Calu3 (cell line): Measurements from ENCODE around the gene PRDM7. TPM values are rescaled to one million over a fixed set of nuclear protein-coding genes. Genes with fewer than 3 reads are reported as not detected.
A peak's percentile ranks its signal among the peaks of the same experiment; 100 is the strongest.

Experiments
- BruUV-seq: library from RNA; stranded (reverse); fragments of 400-500 nt; replicated peaks from 2 replicates; lab custom pipeline; 2021; lab: Mats Ljungman, UMichigan
- CTCF ChIA-PET: fragments of 300-600 bp; sonication (Branson Sonifier 250); formaldehyde crosslinking; loops from one replicate; lab custom pipeline; 2022; ENCODE audit warnings: antibody characterized with exemption; lab: Charles Lee
- DNase-seq: peaks from one replicate; pipeline ENCODE4 v3.0.0; 2022
- H3K27ac Mint-ChIP-seq: one replicate; pipeline ENCODE4 v1.8.0; 2022; ENCODE audit warnings: mixed read lengths; ENCODE audit not compliant: unreplicated experiment
- H3K27me3 Mint-ChIP-seq: one replicate; pipeline ENCODE4 v1.8.0; 2022; ENCODE audit warnings: mixed read lengths; ENCODE audit not compliant: unreplicated experiment
- H3K36me3 Mint-ChIP-seq: one replicate; pipeline ENCODE4 v1.8.0; 2022; ENCODE audit warnings: mild to moderate bottlenecking, moderate library complexity, mixed read lengths; ENCODE audit not compliant: insufficient read depth, unreplicated experiment
- H3K4me1 Mint-ChIP-seq: one replicate; pipeline ENCODE4 v1.8.0; 2022; ENCODE audit warnings: mild to moderate bottlenecking, low read depth, mixed read lengths; ENCODE audit not compliant: unreplicated experiment
- H3K4me3 Mint-ChIP-seq: one replicate; pipeline ENCODE4 v1.8.0; 2022; ENCODE audit warnings: mild to moderate bottlenecking, low read depth, moderate library complexity, mixed read lengths; ENCODE audit not compliant: unreplicated experiment
- H3K9me3 Mint-ChIP-seq: one replicate; pipeline ENCODE4 v1.8.0; 2022; ENCODE audit warnings: low read depth, mixed read lengths; ENCODE audit not compliant: unreplicated experiment
- intact Hi-C: fragments of 100-400 bp; cut with micrococcal nuclease; formaldehyde crosslinking; loops from one replicate; pipeline ENCODE4 v1.10.0; 2022; ENCODE audit not compliant: unreplicated experiment
- total RNA-seq: library from RNA; stranded (reverse); gene quantifications from 2 replicates; pipeline ENCODE4 v1.2.3, GENCODE V29; 2022
- TF ChIP-seq, protein P1 (sequence below): fragments of 200-600 bp; IDR thresholded peaks from one replicate; pipeline ENCODE4 v1.8.0; 2022; ENCODE audit warnings: antibody characterized with exemption; ENCODE audit not compliant: unreplicated experiment

Gene PRDM7
- total RNA-seq, 1 experiment from 2014 or later: not detected

DNA sequence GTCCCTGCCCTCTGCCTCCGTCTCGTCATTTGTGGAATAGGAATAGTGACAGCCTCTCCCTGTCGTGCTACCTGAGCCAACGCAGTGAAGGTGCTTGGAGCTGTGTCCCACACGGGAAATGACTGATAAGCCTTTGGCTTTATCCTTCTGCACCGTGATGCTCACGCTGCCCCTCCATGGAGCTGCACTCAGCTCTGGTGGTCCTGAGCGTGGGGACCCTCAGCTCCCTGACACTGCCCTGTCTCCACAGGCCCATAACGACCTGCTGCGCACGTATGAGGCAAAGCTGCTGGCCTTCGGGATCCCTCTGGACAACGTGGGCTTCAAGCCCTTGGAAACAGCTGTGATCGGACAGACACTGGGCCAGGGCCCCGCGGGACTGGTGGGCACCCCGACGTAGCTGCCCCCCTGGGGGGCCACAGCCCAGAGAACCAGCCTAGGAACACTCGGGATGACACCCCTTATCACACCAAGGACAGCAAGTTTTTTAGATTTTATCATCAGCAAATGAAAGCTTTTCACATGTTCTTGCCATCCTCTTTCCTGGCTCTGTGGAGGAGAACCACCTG, 34.1 kb downstream of the PRDM7 start:
- Mint-ChIP-seq H3K27ac (no peak overlapping the region), H3K36me3 (peaks cover 56% of the 10 kb centered on the region), H3K4me1 (peaks cover 30% of the 10 kb centered on the region), H3K9me3 (no peaks in the 10 kb centered on the region), H3K27me3 (no peaks in the 10 kb centered on the region), H3K4me3 (peak overlapping the region; percentile 38)
- CTCF ChIA-PET: no interaction called here
- BruUV-seq: no TSS peak
- intact Hi-C loops: no loop called here
- TF ChIP-seq, protein P1, sequence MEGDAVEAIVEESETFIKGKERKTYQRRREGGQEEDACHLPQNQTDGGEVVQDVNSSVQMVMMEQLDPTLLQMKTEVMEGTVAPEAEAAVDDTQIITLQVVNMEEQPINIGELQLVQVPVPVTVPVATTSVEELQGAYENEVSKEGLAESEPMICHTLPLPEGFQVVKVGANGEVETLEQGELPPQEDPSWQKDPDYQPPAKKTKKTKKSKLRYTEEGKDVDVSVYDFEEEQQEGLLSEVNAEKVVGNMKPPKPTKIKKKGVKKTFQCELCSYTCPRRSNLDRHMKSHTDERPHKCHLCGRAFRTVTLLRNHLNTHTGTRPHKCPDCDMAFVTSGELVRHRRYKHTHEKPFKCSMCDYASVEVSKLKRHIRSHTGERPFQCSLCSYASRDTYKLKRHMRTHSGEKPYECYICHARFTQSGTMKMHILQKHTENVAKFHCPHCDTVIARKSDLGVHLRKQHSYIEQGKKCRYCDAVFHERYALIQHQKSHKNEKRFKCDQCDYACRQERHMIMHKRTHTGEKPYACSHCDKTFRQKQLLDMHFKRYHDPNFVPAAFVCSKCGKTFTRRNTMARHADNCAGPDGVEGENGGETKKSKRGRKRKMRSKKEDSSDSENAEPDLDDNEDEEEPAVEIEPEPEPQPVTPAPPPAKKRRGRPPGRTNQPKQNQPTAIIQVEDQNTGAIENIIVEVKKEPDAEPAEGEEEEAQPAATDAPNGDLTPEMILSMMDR: no peak
- no peak for DNase-seq

DNA sequence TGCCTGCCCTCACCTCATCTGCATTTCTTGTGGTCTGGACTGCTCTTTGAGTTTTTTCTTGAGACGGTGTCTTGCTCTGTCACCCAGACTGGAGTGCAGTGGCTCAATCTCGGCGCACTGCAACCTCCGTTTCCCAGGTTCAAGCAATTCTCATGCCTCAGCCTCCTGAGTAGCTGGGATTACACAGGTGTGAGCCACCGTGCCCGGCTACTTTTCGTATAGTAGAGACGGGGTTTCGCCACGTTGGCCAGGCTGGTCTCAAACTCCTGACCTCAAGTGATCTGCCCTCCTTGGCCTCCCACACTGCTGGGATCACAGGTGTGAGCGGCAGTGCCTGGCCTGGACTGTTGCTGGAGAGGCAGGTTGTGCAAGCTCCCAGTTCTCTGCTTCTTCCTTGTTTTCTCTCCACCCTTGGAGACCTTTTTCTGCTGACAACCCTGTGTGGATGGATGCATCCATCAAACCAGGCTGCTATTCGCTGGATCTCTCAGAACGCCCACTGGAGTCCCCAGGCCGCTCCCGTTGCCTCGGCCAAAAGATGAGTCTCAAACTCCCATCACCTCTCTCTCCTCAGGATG, 35.1 kb downstream of the PRDM7 start:
- no peak for DNase-seq
- no peaks in the 10 kb centered on the region for H3K9me3 Mint-ChIP-seq
- no peak overlapping the region for H3K4me3 Mint-ChIP-seq
- H3K4me1 Mint-ChIP-seq: peaks cover 30% of the 10 kb centered on the region
- CTCF ChIA-PET: no interaction called here
- H3K36me3 Mint-ChIP-seq: peaks cover 53% of the 10 kb centered on the region
- TF ChIP-seq, protein P1: no peak
- no peaks in the 10 kb centered on the region for H3K27me3 Mint-ChIP-seq
- no TSS peak for BruUV-seq
- intact Hi-C loops: no loop called here
- H3K27ac Mint-ChIP-seq: no peak overlapping the region

DNA sequence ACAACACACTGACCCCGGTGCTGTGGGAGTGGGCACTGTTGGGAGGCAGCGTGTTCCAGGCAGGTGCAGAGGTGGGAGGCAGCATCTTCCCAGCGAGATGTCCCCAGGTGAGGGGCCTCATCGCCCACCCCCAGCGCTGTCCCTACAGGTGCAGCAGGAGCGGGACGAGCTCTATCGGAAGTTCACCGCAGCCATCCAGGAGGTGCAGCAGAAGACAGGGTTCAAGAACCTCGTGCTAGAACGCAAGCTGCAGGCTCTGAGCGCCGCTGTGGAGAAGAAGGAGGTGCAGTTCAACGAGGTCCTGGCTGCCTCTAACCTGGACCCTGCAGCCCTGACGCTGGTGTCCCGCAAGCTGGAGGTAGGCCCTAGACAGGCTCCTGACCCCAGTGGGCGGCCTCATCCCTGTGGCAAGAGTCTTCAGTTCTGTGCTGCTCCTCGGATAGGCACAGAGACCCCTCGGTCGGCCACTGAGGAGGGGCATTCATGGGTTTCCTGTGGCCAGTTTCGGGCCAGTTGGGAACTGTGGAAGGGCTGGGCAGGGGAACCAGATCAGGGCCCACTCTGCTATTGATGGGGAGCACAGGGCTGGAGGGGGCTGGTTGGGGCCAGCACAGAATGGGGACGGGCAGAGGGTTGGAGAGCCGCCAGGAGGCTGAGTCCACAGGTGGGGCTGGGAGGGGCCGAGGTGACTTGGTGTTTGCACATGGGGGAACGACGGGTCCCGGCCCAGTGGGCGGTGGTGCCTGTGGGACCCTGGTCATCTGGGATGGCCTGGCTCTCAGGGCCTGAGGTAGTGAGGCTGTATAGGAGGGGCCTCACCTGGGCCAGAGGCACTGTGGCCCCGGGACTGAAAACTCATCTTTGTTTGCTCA, 36.7 kb downstream of the PRDM7 start:
- CTCF ChIA-PET: no interaction called here
- DNase-seq: no peak
- intact Hi-C loops: no loop called here
- H3K9me3 Mint-ChIP-seq: no peaks in the 10 kb centered on the region
- H3K36me3 Mint-ChIP-seq: peaks cover 52% of the 10 kb centered on the region
- TF ChIP-seq, protein P1: no peak
- no peak overlapping the region for H3K4me3 Mint-ChIP-seq
- no TSS peak for BruUV-seq
- no peaks in the 10 kb centered on the region for H3K27me3 Mint-ChIP-seq
- peaks cover 30% of the 10 kb centered on the region for H3K4me1 Mint-ChIP-seq
- no peak overlapping the region for H3K27ac Mint-ChIP-seq

DNA sequence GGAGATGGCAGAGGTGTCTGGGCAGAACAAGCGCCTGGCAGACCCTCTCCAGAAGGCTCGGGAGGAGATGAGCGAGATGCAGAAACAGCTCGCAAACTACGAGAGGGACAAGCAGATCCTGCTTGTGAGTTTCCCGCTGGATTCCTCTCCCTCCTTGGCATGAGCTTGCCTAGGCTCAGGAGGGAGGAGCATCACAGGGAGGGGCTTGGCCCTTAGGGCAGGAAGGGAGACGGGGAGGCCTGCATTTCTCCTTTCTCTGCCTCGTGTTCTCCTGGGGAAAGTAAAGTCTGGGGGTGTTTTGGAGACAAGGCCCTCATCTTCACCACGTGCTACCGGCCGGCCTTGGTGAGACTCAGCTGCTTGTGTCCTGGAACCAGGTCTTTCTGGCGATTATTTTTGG, 39.9 kb downstream of the PRDM7 start:
- no peak overlapping the region for H3K27ac Mint-ChIP-seq
- H3K4me1 Mint-ChIP-seq: peaks cover 5% of the 10 kb centered on the region
- no TSS peak for BruUV-seq
- CTCF ChIA-PET: interaction anchor here (1.2 kb wide), 1 partner anchor 45 kb away, joined by 3 read pairs; no protein-coding TSS in a partner anchor
- H3K9me3 Mint-ChIP-seq: no peaks in the 10 kb centered on the region
- no peak overlapping the region for H3K4me3 Mint-ChIP-seq
- intact Hi-C loops: no loop called here
- TF ChIP-seq, protein P1: no peak
- DNase-seq: no peak
- H3K36me3 Mint-ChIP-seq: peaks cover 56% of the 10 kb centered on the region
- no peaks in the 10 kb centered on the region for H3K27me3 Mint-ChIP-seq
